Activated T-helper 2 cell treated with anti-CD3 and anti-CD28 coated beads, Interferon-gamma antibody, Interleukin-2, Interleukin-4, amounts not matched to agents 10 μg/mL and 5 μg/mL and 100 μg/mL, durations not matched to agents 14 hours and 24 hours and 36 hours (primary cell): Measurements from ENCODE around the gene OFD1. TPM values are rescaled to one million over a fixed set of nuclear protein-coding genes. Genes with fewer than 3 reads are reported as not detected.
"Not testable (repeated sequence)": the region's sequence is repeated elsewhere in the genome, so short reads cannot be mapped to it uniquely, and the experiment has no call there.

Experiments
- DNase-seq: peaks from one replicate; pipeline ENCODE4 v3.0.0; 2021; ENCODE audit warnings: low spot score
- H3K27ac Mint-ChIP-seq: one replicate; pipeline ENCODE4 v1.8.0; 2021; ENCODE audit warnings: mixed read lengths
- H3K27me3 Mint-ChIP-seq: one replicate; pipeline ENCODE4 v1.8.0; 2021; ENCODE audit warnings: low read depth, mixed read lengths
- H3K36me3 Mint-ChIP-seq: one replicate; pipeline ENCODE4 v1.8.0; 2021; ENCODE audit warnings: low read depth, mixed read lengths
- H3K4me1 Mint-ChIP-seq: one replicate; pipeline ENCODE4 v1.8.0; 2021; ENCODE audit warnings: low read depth, mixed read lengths
- H3K4me3 Mint-ChIP-seq: one replicate; pipeline ENCODE4 v1.8.0; 2021; ENCODE audit warnings: low read depth, mild to moderate bottlenecking, moderate library complexity, mixed read lengths
- H3K9me3 Mint-ChIP-seq: one replicate; pipeline ENCODE4 v1.8.0; 2021; ENCODE audit warnings: mixed read lengths
- intact Hi-C: fragments of 100-400 bp; cut with micrococcal nuclease; formaldehyde crosslinking; loops from one replicate; pipeline ENCODE4 v1.15.1; 2023
- total RNA-seq: library from RNA; stranded (reverse); gene quantifications from 2 replicates; pipeline ENCODE4 v1.2.3, GENCODE V29; 2022

OFD1 gene
- total RNA-seq, 1 donor from 2014 or later: 21.0 TPM

GRCh38 chrX:13716905-13717304 lies 17.6 kb upstream of the OFD1 start:
- Mint-ChIP-seq H3K9me3 (no peaks in the 10 kb centered on the region), H3K27me3 (no peaks in the 10 kb centered on the region), H3K27ac (no peak overlapping the region), H3K4me1 (peaks cover 7% of the 10 kb centered on the region), H3K36me3 (peaks cover 58% of the 10 kb centered on the region), H3K4me3 (no peak overlapping the region)
- no peak for DNase-seq
- intact Hi-C loops: no loop called here

GRCh38 chrX:13717700-13718472 lies 16.7 kb upstream of the OFD1 start:
- H3K4me1 Mint-ChIP-seq: peaks cover 7% of the 10 kb centered on the region
- intact Hi-C loops: no loop called here
- no peaks in the 10 kb centered on the region for H3K9me3 Mint-ChIP-seq
- no peak overlapping the region for H3K4me3 Mint-ChIP-seq
- no peak for DNase-seq
- peaks cover 62% of the 10 kb centered on the region for H3K36me3 Mint-ChIP-seq
- H3K27ac Mint-ChIP-seq: no peak overlapping the region
- H3K27me3 Mint-ChIP-seq: no peaks in the 10 kb centered on the region

GRCh38 chrX:13719192-13719856 lies 15.2 kb upstream of the OFD1 start:
- no peak overlapping the region for H3K4me3 Mint-ChIP-seq
- no peaks in the 10 kb centered on the region for H3K9me3 Mint-ChIP-seq
- H3K36me3 Mint-ChIP-seq: peaks cover 71% of the 10 kb centered on the region
- no peaks in the 10 kb centered on the region for H3K27me3 Mint-ChIP-seq
- H3K27ac Mint-ChIP-seq: no peak overlapping the region
- intact Hi-C loops: no loop called here
- no peak for DNase-seq
- peaks cover 14% of the 10 kb centered on the region for H3K4me1 Mint-ChIP-seq

GRCh38 chrX:13721371-13721770 lies 13.2 kb upstream of the OFD1 start:
- no peak overlapping the region for H3K27ac Mint-ChIP-seq
- no peak overlapping the region for H3K4me3 Mint-ChIP-seq
- peaks cover 4% of the 10 kb centered on the region for H3K9me3 Mint-ChIP-seq
- no peak for DNase-seq
- peaks cover 26% of the 10 kb centered on the region for H3K4me1 Mint-ChIP-seq
- H3K27me3 Mint-ChIP-seq: no peaks in the 10 kb centered on the region
- intact Hi-C loops: no loop called here
- peaks cover 67% of the 10 kb centered on the region for H3K36me3 Mint-ChIP-seq

GRCh38 chrX:13721819-13722519 lies 12.6 kb upstream of the OFD1 start:
- no peak overlapping the region for H3K4me3 Mint-ChIP-seq
- peaks cover 9% of the 10 kb centered on the region for H3K9me3 Mint-ChIP-seq
- no peak overlapping the region for H3K27ac Mint-ChIP-seq
- H3K36me3 Mint-ChIP-seq: peaks cover 70% of the 10 kb centered on the region
- no peak for DNase-seq
- H3K27me3 Mint-ChIP-seq: no peaks in the 10 kb centered on the region
- intact Hi-C loops: no loop called here
- peaks cover 29% of the 10 kb centered on the region for H3K4me1 Mint-ChIP-seq

GRCh38 chrX:13724878-13725277 lies 9.7 kb upstream of the OFD1 start:
- Mint-ChIP-seq H3K36me3 (peaks cover 76% of the 10 kb centered on the region), H3K9me3 (peaks cover 15% of the 10 kb centered on the region), H3K4me1 (peaks cover 32% of the 10 kb centered on the region)
- H3K27me3 Mint-ChIP-seq, H3K27ac Mint-ChIP-seq, intact Hi-C loops, DNase-seq, H3K4me3 Mint-ChIP-seq: not testable (repeated sequence)

- H3K27me3 Mint-ChIP-seq, intact Hi-C loops, DNase-seq, H3K27ac Mint-ChIP-seq: not testable (repeated sequence)
- peaks cover 15% of the 10 kb centered on the region for H3K9me3 Mint-ChIP-seq
- peak overlapping the region; percentile 5 for H3K4me3 Mint-ChIP-seq
- peaks cover 81% of the 10 kb centered on the region for H3K36me3 Mint-ChIP-seq
- H3K4me1 Mint-ChIP-seq: peaks cover 40% of the 10 kb centered on the region
Measured at GRCh38 chrX:13726583-13726982, 8.0 kb upstream of the OFD1 start.

- not testable (repeated sequence) for H3K4me3 Mint-ChIP-seq, H3K27ac Mint-ChIP-seq, H3K27me3 Mint-ChIP-seq, DNase-seq
- intact Hi-C loops: loop anchor here (10.0 kb wide), 1 partner anchor 776 kb away; no protein-coding TSS in a partner anchor
- peaks cover 78% of the 10 kb centered on the region for H3K36me3 Mint-ChIP-seq
- peaks cover 51% of the 10 kb centered on the region for H3K4me1 Mint-ChIP-seq
- peaks cover 15% of the 10 kb centered on the region for H3K9me3 Mint-ChIP-seq
Measured at GRCh38 chrX:13730523-13730922, 4.0 kb upstream of the OFD1 start.

- Mint-ChIP-seq H3K4me3 (peak overlapping the region; percentile 37), H3K9me3 (peaks cover 2% of the 10 kb centered on the region), H3K4me1 (peaks cover 42% of the 10 kb centered on the region), H3K36me3 (peaks cover 64% of the 10 kb centered on the region), H3K27ac (no peak overlapping the region), H3K27me3 (no peaks in the 10 kb centered on the region)
- intact Hi-C loops: loop anchor here (10.0 kb wide), 1 partner anchor 778 kb away; no protein-coding TSS in a partner anchor
- no peak for DNase-seq
Measured at GRCh38 chrX:13732246-13733067, 2.1 kb upstream of the OFD1 start.

GRCh38 chrX:13733506-13733905 lies 1.0 kb upstream of the OFD1 start:
- intact Hi-C loops: loop anchor here (10.0 kb wide), 1 partner anchor 779 kb away; no protein-coding TSS in a partner anchor
- H3K27me3 Mint-ChIP-seq: no peaks in the 10 kb centered on the region
- peak overlapping the region; percentile 95 for H3K4me3 Mint-ChIP-seq
- H3K4me1 Mint-ChIP-seq: peaks cover 39% of the 10 kb centered on the region
- H3K36me3 Mint-ChIP-seq: peaks cover 54% of the 10 kb centered on the region
- H3K27ac Mint-ChIP-seq: peak overlapping the region; percentile 96
- H3K9me3 Mint-ChIP-seq: no peaks in the 10 kb centered on the region
- no peak for DNase-seq

GRCh38 chrX:13741695-13742094 lies 7.1 kb downstream of the OFD1 start:
- H3K36me3 Mint-ChIP-seq: peaks cover 39% of the 10 kb centered on the region
- H3K4me3 Mint-ChIP-seq: no peak overlapping the region
- DNase-seq: no peak
- intact Hi-C loops: loop anchor here (1.0 kb wide), 1 partner anchor 7 kb away; the partner anchor contains the start of genes OFD1 and TRAPPC2
- H3K27ac Mint-ChIP-seq: peak overlapping the region; percentile 35
- no peaks in the 10 kb centered on the region for H3K27me3 Mint-ChIP-seq
- peaks cover 19% of the 10 kb centered on the region for H3K4me1 Mint-ChIP-seq
- no peaks in the 10 kb centered on the region for H3K9me3 Mint-ChIP-seq
